Measurements from ENCODE around the gene ZNF124.

Gene ZNF124

GRCh38 chr1:247118946-247119446 lies 52.8 kb downstream of the ZNF124 start:
- no peaks in the 10 kb centered on the region for H3K79me2 ChIP-seq (ENCODE audit: insufficient read depth, low read length)
- DNase-seq (peak; percentile 64), ATAC-seq (ENCODE audit: insufficient read depth, low read depth) (peak; percentile 63)
- no peak overlapping the region for H3K4me2 ChIP-seq (ENCODE audit: insufficient read depth, low read length)
- H3K27me3 ChIP-seq (ENCODE audit: insufficient read depth, low read length, poor library complexity): no peaks in the 10 kb centered on the region
- no peak overlapping the region for H3K4me3 ChIP-seq (ENCODE audit: low read depth in 1 of 2, low read length in 2 of 2)
- no peaks in the 10 kb centered on the region for H3K9me3 ChIP-seq (ENCODE audit: insufficient read depth, low read length, severe bottlenecking)
- no peak overlapping the region for H3K9ac ChIP-seq (ENCODE audit: low read depth, low read length)
- peak; percentile 62 for TF ChIP-seq CTCF (IDR thresholded peaks at IDR 0.05; ENCODE audit: borderline replicate concordance, extremely low read depth, low read length, poor library complexity, severe bottlenecking)
- no peak for TF ChIP-seq EZH2 (IDR thresholded peaks at IDR 0.05; ENCODE audit: borderline replicate concordance, low read depth, low read length, severe bottlenecking)
- H3K36me3 ChIP-seq (ENCODE audit: insufficient read depth, low read length): no peaks in the 10 kb centered on the region
- no peaks in the 10 kb centered on the region for H3K4me1 ChIP-seq (ENCODE audit: insufficient read depth, low read length)
- no peak overlapping the region for H3K27ac ChIP-seq (ENCODE audit: low read length)
- H4K20me1 ChIP-seq (ENCODE audit: insufficient read depth, low read length): peaks cover 4% of the 10 kb centered on the region; the same call in 1 of the 2 replicates
- no peak overlapping the region for H2AFZ ChIP-seq (ENCODE audit: low read depth, low read length)

GRCh38 chr1:247115545-247115944 lies 56.3 kb downstream of the ZNF124 start:
- Histone ChIP-seq H2AFZ (ENCODE audit: low read depth, low read length) (no peak overlapping the region), H3K9me3 (ENCODE audit: insufficient read depth, low read length, severe bottlenecking) (no peaks in the 10 kb centered on the region), H4K20me1 (ENCODE audit: insufficient read depth, low read length) (peaks cover 4% of the 10 kb centered on the region; the same call in 1 of the 2 replicates), H3K36me3 (ENCODE audit: insufficient read depth, low read length) (no peaks in the 10 kb centered on the region), H3K27me3 (ENCODE audit: insufficient read depth, low read length, poor library complexity) (no peaks in the 10 kb centered on the region), H3K4me3 (ENCODE audit: low read depth in 1 of 2, low read length in 2 of 2) (no peak overlapping the region), H3K27ac (ENCODE audit: low read length) (no peak overlapping the region), H3K79me2 (ENCODE audit: insufficient read depth, low read length) (no peaks in the 10 kb centered on the region), H3K4me2 (ENCODE audit: insufficient read depth, low read length) (no peak overlapping the region), H3K4me1 (ENCODE audit: insufficient read depth, low read length) (no peaks in the 10 kb centered on the region), H3K9ac (ENCODE audit: low read depth, low read length) (no peak overlapping the region)
- no peak for ATAC-seq (ENCODE audit: insufficient read depth, low read depth)
- no peak for DNase-seq
- no peak for TF ChIP-seq CTCF (IDR thresholded peaks at IDR 0.05; ENCODE audit: borderline replicate concordance, extremely low read depth, low read length, poor library complexity, severe bottlenecking)
- TF ChIP-seq EZH2 (IDR thresholded peaks at IDR 0.05; ENCODE audit: borderline replicate concordance, low read depth, low read length, severe bottlenecking): no peak

GRCh38 chr1:247115141-247115510 lies 56.7 kb downstream of the ZNF124 start:
- Histone ChIP-seq H3K9me3 (ENCODE audit: insufficient read depth, low read length, severe bottlenecking) (no peaks in the 10 kb centered on the region), H3K4me2 (ENCODE audit: insufficient read depth, low read length) (no peak overlapping the region), H3K9ac (ENCODE audit: low read depth, low read length) (no peak overlapping the region), H2AFZ (ENCODE audit: low read depth, low read length) (no peak overlapping the region), H3K36me3 (ENCODE audit: insufficient read depth, low read length) (no peaks in the 10 kb centered on the region), H3K4me3 (ENCODE audit: low read depth in 1 of 2, low read length in 2 of 2) (no peak overlapping the region), H3K27ac (ENCODE audit: low read length) (no peak overlapping the region), H3K4me1 (ENCODE audit: insufficient read depth, low read length) (no peaks in the 10 kb centered on the region), H4K20me1 (ENCODE audit: insufficient read depth, low read length) (peaks cover 4% of the 10 kb centered on the region; the same call in 1 of the 2 replicates), H3K79me2 (ENCODE audit: insufficient read depth, low read length) (no peaks in the 10 kb centered on the region), H3K27me3 (ENCODE audit: insufficient read depth, low read length, poor library complexity) (no peaks in the 10 kb centered on the region)
- no peak for TF ChIP-seq CTCF (IDR thresholded peaks at IDR 0.05; ENCODE audit: borderline replicate concordance, extremely low read depth, low read length, poor library complexity, severe bottlenecking)
- no peak for TF ChIP-seq EZH2 (IDR thresholded peaks at IDR 0.05; ENCODE audit: borderline replicate concordance, low read depth, low read length, severe bottlenecking)
- DNase-seq: no peak
- ATAC-seq (ENCODE audit: insufficient read depth, low read depth): no peak

Data from DND-41 (cell line).